Neural progenitor cell (in vitro differentiated cells): ENCODE measurements around the gene DMBX1. TPM values are rescaled to one million over a fixed set of nuclear protein-coding genes. Genes with fewer than 3 reads are reported as not detected.

ENCODE experiments used
- DNase-seq: peaks from one replicate; pipeline ENCODE4 v3.0.0-alpha.2; 2016; ENCODE audit warnings: low spot score
- H2AFZ ChIP-seq: fragments of 200-600 bp; sonication (generic); replicated peaks from 2 replicates; pipeline ENCODE4 v1.6.1; 2016; ENCODE audit warnings: antibody characterized with exemption
- H3F3A ChIP-seq: fragments of 200-600 bp; sonication (generic); 2 replicates; pipeline ENCODE4 v1.6.1; 2016; ENCODE audit warnings: antibody characterized with exemption, low read depth
- H3K27ac ChIP-seq: fragments of 200-600 bp; sonication (generic); 2 replicates; pipeline ENCODE4 v1.5.1; 2016; ENCODE audit warnings: mild to moderate bottlenecking
- H3K27me3 ChIP-seq: fragments of 200-600 bp; sonication (generic); 2 replicates; pipeline ENCODE4 v1.6.1; 2016; ENCODE audit warnings: mild to moderate bottlenecking, moderate library complexity
- H3K36me3 ChIP-seq: fragments of 200-600 bp; sonication (generic); 2 replicates; pipeline ENCODE4 v1.5.1; 2016
- H3K4me1 ChIP-seq: fragments of 200-600 bp; sonication (generic); 2 replicates; pipeline ENCODE4 v1.6.1; 2016; ENCODE audit warnings: mixed run types
- H3K4me2 ChIP-seq: fragments of 200-600 bp; sonication (generic); 2 replicates; pipeline ENCODE4 v1.6.1; 2016
- H3K4me3 ChIP-seq: fragments of 200-600 bp; sonication (generic); 2 replicates; pipeline ENCODE4 v1.5.1; 2016
- H3K79me2 ChIP-seq: fragments of 200-600 bp; sonication (generic); 2 replicates; pipeline ENCODE4 v1.6.1; 2016; ENCODE audit warnings: low read depth
- H3K9ac ChIP-seq: fragments of 200-600 bp; sonication (generic); 2 replicates; pipeline ENCODE4 v1.6.1; 2016
- H3K9me3 ChIP-seq: fragments of 200-600 bp; sonication (generic); 2 replicates; pipeline ENCODE4 v1.5.1; 2016; ENCODE audit warnings: low read depth
- H4K20me1 ChIP-seq: fragments of 200-600 bp; sonication (generic); 2 replicates; pipeline ENCODE4 v1.6.1; 2016; ENCODE audit warnings: low read depth
- H3K27ac Mint-ChIP-seq: 3 replicates; pipeline ENCODE4 v1.8.0; 2021; ENCODE audit warnings: mixed read lengths
- H3K27me3 Mint-ChIP-seq: 2 replicates; pipeline ENCODE4 v1.8.0; 2022; ENCODE audit warnings: low read depth, mild to moderate bottlenecking, inconsistent platforms, moderate library complexity, mixed read lengths; ENCODE audit not compliant: insufficient read depth
- H3K36me3 Mint-ChIP-seq: 3 replicates; pipeline ENCODE4 v1.8.0; 2021; ENCODE audit warnings: mixed read lengths
- H3K4me1 Mint-ChIP-seq: 3 replicates; pipeline ENCODE4 v1.8.0; 2021; ENCODE audit warnings: mixed read lengths
- H3K4me3 Mint-ChIP-seq: 3 replicates; pipeline ENCODE4 v1.8.0; 2021; ENCODE audit warnings: mild to moderate bottlenecking, moderate library complexity, mixed read lengths
- H3K9me3 Mint-ChIP-seq: 3 replicates; pipeline ENCODE4 v1.8.0; 2020; ENCODE audit warnings: mixed read lengths
- CTCF ChIP-seq: fragments of 200-600 bp; sonication (generic); IDR thresholded peaks from 2 replicates; pipeline ENCODE4 v1.5.1; 2017; ENCODE audit warnings: antibody characterized with exemption, mild to moderate bottlenecking
- EZH2 ChIP-seq: fragments of 200-600 bp; sonication (generic); IDR thresholded peaks from 2 replicates; pipeline ENCODE4 v1.6.1; 2017; ENCODE audit warnings: antibody characterized with exemption, mild to moderate bottlenecking, moderate library complexity
- EZH2phosphoT487 ChIP-seq: fragments of 200-600 bp; sonication (generic); IDR thresholded peaks from 2 replicates; pipeline ENCODE4 v1.6.1; 2017; ENCODE audit warnings: antibody characterized with exemption
- total RNA-seq: library from RNA; depleted of rRNA; stranded (reverse); fragments of >200 nt; gene quantifications from 2 replicates; pipeline ENCODE4 v1.2.3, GENCODE V29; 2015; ENCODE audit warnings: low replicate concordance

Gene DMBX1
- total RNA-seq, 1 donor from 2014 or later: 0.06 TPM

DNA sequence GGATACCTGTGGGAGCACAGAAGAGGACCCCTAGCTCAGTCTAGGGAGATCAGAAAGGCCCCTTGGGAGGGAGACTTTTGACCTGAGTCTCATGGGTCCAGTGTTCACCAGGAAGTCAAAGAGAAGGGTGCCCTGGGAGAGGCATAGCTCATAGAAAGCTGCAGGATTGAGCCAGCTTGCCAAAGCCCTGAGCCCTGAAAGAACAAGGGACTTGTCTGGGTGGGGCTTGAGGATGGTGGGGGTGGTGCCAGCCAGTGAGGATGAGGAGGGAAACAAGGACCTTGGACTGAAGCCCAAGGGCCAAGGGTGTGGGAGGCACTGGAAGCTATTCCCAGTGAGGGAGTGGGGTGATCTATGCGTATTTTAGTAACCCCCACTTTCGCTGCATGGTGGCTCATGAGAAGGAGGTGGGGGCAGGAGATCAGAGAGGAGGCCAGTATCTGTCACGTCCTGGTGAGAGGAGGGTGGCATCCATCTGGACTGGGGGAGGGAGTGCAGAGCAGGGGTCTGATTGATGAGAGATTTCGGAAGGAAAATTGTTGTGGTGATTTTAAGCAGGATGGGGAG, 28.4 kb downstream of the DMBX1 start:
- Histone ChIP-seq H3K27ac (no peak overlapping the region), H3K9ac (no peak overlapping the region), H3K4me3 (no peak overlapping the region), H3K79me2 (no peaks in the 10 kb centered on the region), H4K20me1 (peaks cover 84% of the 10 kb centered on the region), H3F3A (peaks cover 37% of the 10 kb centered on the region), H2AFZ (no peak overlapping the region), H3K4me1 (peaks cover 46% of the 10 kb centered on the region), H3K9me3 (no peaks in the 10 kb centered on the region), H3K4me2 (no peak overlapping the region), H3K36me3 (no peaks in the 10 kb centered on the region), H3K27me3 (peaks cover 98% of the 10 kb centered on the region)
- DNase-seq: no peak
- Mint-ChIP-seq H3K4me3 (no peak overlapping the region), H3K4me1 (peaks cover 55% of the 10 kb centered on the region), H3K27ac (no peak overlapping the region), H3K9me3 (no peaks in the 10 kb centered on the region), H3K36me3 (no peaks in the 10 kb centered on the region), H3K27me3 (peaks cover 45% of the 10 kb centered on the region)
- TF ChIP-seq EZH2phosphoT487: no peak
- no peak for TF ChIP-seq EZH2
- TF ChIP-seq CTCF: no peak

DNA sequence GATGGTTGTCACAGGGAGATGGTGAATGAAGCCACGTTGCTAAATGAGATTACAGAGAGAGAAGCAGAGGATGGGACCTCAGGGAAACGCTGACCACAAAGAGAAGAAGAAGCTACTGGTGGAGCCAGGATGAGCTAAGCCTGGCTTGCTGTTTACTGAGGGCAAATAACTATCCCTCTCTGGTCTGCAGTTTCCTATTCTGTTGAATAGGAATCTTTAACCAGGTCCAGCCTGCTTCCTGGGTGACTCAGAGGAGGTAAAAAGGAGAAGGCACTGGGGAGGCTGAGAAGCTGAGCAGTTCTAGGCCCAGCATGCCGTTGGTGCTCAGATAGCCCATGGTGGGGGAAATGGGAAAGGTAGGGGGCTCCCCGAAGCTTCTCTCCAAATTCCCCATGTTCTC, 29.6 kb downstream of the DMBX1 start:
- peaks cover 39% of the 10 kb centered on the region for H3F3A ChIP-seq
- Mint-ChIP-seq H3K27ac (no peak overlapping the region), H3K4me3 (no peak overlapping the region), H3K36me3 (no peaks in the 10 kb centered on the region), H3K9me3 (no peaks in the 10 kb centered on the region), H3K27me3 (peaks cover 45% of the 10 kb centered on the region), H3K4me1 (peaks cover 54% of the 10 kb centered on the region)
- no peaks in the 10 kb centered on the region for H3K9me3 ChIP-seq
- no peaks in the 10 kb centered on the region for H3K36me3 ChIP-seq
- peaks cover 91% of the 10 kb centered on the region for H4K20me1 ChIP-seq
- no peak overlapping the region for H3K4me2 ChIP-seq
- peaks cover 98% of the 10 kb centered on the region for H3K27me3 ChIP-seq
- no peak overlapping the region for H3K9ac ChIP-seq
- no peak for DNase-seq
- H3K4me1 ChIP-seq: peaks cover 48% of the 10 kb centered on the region
- H3K79me2 ChIP-seq: no peaks in the 10 kb centered on the region
- H3K4me3 ChIP-seq: no peak overlapping the region
- TF ChIP-seq EZH2 (no peak), EZH2phosphoT487 (no peak), CTCF (no peak)
- H2AFZ ChIP-seq: no peak overlapping the region
- no peak overlapping the region for H3K27ac ChIP-seq

DNA sequence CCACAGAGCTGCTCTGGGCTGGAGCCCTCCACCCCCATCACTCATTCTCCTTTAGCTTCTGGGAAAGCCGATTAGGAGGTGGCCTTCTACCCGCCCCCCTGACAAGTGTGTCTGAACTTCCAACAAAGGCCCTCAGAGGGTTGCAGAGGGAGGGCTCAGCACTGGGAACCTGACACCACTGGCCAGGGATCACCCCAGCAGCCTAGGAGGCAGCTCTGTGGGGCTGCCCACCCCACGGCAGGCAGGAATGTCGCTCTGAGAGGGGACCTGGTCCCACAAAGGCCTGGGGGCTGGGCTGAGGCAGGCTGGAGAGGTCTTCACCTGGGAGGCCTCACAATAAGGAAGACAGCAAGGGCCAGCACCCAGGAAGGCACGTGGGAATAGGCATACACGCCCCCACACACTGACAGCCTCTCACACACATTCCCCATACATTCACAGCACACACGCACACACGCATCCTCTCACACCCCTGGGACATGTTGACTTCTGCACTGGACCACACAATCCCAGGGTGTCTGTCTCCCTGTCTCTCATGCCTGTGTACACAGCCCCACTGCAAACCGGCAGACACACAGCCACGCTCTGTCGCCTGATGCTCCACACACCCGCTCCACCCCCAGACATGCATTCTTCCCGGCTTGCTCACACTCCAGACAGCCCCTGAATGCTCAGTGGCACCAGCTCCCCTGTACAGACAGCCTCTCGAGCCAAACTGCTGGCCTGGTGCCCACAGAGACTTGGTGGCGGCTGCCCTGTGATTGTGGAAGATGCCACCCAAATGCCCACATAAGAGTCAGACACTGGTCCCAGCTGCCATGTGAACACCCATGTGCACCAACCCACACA, 30.7 kb downstream of the DMBX1 start:
- no peak overlapping the region for H3K27ac ChIP-seq
- peaks cover 98% of the 10 kb centered on the region for H3K27me3 ChIP-seq
- Mint-ChIP-seq H3K4me3 (peak overlapping the region; percentile 23), H3K27ac (peak overlapping the region; percentile 58), H3K9me3 (no peaks in the 10 kb centered on the region), H3K36me3 (no peaks in the 10 kb centered on the region), H3K4me1 (peaks cover 63% of the 10 kb centered on the region), H3K27me3 (peaks cover 52% of the 10 kb centered on the region)
- peak; percentile 92 for DNase-seq
- H4K20me1 ChIP-seq: peaks cover 95% of the 10 kb centered on the region
- H3K79me2 ChIP-seq: no peaks in the 10 kb centered on the region
- no peak overlapping the region for H3K4me3 ChIP-seq
- no peaks in the 10 kb centered on the region for H3K36me3 ChIP-seq
- H2AFZ ChIP-seq: no peak overlapping the region
- no peaks in the 10 kb centered on the region for H3K9me3 ChIP-seq
- no peak for TF ChIP-seq EZH2
- TF ChIP-seq EZH2phosphoT487: no peak
- no peak for TF ChIP-seq CTCF
- peaks cover 56% of the 10 kb centered on the region for H3K4me1 ChIP-seq
- H3K9ac ChIP-seq: no peak overlapping the region
- peak overlapping the region; percentile 65 for H3K4me2 ChIP-seq
- peaks cover 41% of the 10 kb centered on the region for H3F3A ChIP-seq
